Measurements from ENCODE around the gene IFNL4. TPM values are rescaled to one million over a fixed set of nuclear protein-coding genes. Genes with fewer than 3 reads are reported as not detected.

IFNL4 gene
- not detected in 5 replicates for total RNA-seq (2022; extraction: Qiagen RNA extraction; ENCODE audit: low read depth)

GRCh38 chr19:39248806-39249205 lies at the start of gene IFNL4:
Gene IFNL4 (minus strand): TSS chr19:39248856.

GRCh38 chr19:39296055-39296645 lies 47.5 kb upstream of the IFNL4 start, which contains the start of gene IFNL1:
Gene IFNL1 (plus strand): TSS chr19:39296407. CDS start chr19:39296422, 15 bp downstream.

GRCh38 chr19:39268085-39268484 lies 19.4 kb upstream of the IFNL4 start, which contains the start of gene IFNL2:
Gene IFNL2 (plus strand): TSS chr19:39268396. CDS start chr19:39268569, 173 bp downstream.

GRCh38 chr19:39244410-39245100 lies 4.1 kb downstream of the IFNL4 start, which contains the start of gene IFNL3:
Gene IFNL3 (minus strand): TSS chr19:39245006. CDS start chr19:39244967, 39 bp downstream.

GRCh38 chr19:39203372-39204341 lies 45.0 kb downstream of the IFNL4 start, which contains the start of gene SYCN:
Gene SYCN (minus strand): TSS chr19:39204263. CDS start chr19:39204254, 9 bp downstream.

GRCh38 chr19:39196860-39197562 lies 51.6 kb downstream of the IFNL4 start, which contains the start of gene NCCRP1:
Gene NCCRP1 (plus strand): TSS chr19:39196964. CDS start chr19:39196983, 19 bp downstream.

Other genes with a start within 250 kb of the IFNL4 start
- 2.8 to 4.4 TPM (median 3.9 TPM) in 5 replicates for gene FBXO27, start 216.3 kb downstream of the IFNL4 start, total RNA-seq (2022; extraction: Qiagen RNA extraction; ENCODE audit: low read depth)
- gene ACP7, start 164.5 kb downstream of the IFNL4 start, total RNA-seq (2022; extraction: Qiagen RNA extraction; ENCODE audit: low read depth) = 0.06 to 0.13 TPM (median 0.08 TPM) in 4 of 5 replicates, not detected in the other
- gene PAK4, start 123.1 kb downstream of the IFNL4 start, total RNA-seq (2022; extraction: Qiagen RNA extraction; ENCODE audit: low read depth) = 91.5 to 118 TPM (median 110 TPM) in 5 replicates
- gene NCCRP1, start 51.9 kb downstream of the IFNL4 start, total RNA-seq (2022; extraction: Qiagen RNA extraction; ENCODE audit: low read depth) = 1.00 to 2.3 TPM (median 1.6 TPM) in 5 replicates
- not detected in 5 replicates for gene SYCN, start 44.6 kb downstream of the IFNL4 start, total RNA-seq (2022; extraction: Qiagen RNA extraction; ENCODE audit: low read depth)
- gene IFNL3, start 3.9 kb downstream of the IFNL4 start, total RNA-seq (2022; extraction: Qiagen RNA extraction; ENCODE audit: low read depth) = not detected in 5 replicates
- not detected in 5 replicates for gene IFNL2, start 19.5 kb upstream of the IFNL4 start, total RNA-seq (2022; extraction: Qiagen RNA extraction; ENCODE audit: low read depth)
- gene IFNL1, start 47.6 kb upstream of the IFNL4 start, total RNA-seq (2022; extraction: Qiagen RNA extraction; ENCODE audit: low read depth) = 0.27 TPM in 1 of 5 replicates, not detected in the others
- gene LRFN1, start 72.0 kb upstream of the IFNL4 start, total RNA-seq (2022; extraction: Qiagen RNA extraction; ENCODE audit: low read depth) = 8.1 to 10.8 TPM (median 10.2 TPM) in 5 replicates
- gene GMFG, start 87.2 kb upstream of the IFNL4 start, total RNA-seq (2022; extraction: Qiagen RNA extraction; ENCODE audit: low read depth) = 0.35 to 1.1 TPM (median 0.66 TPM) in 5 replicates
- 120 to 179 TPM (median 169 TPM) in 5 replicates for gene SAMD4B, start 93.6 kb upstream of the IFNL4 start, total RNA-seq (2022; extraction: Qiagen RNA extraction; ENCODE audit: low read depth)
- gene PAF1, start 142.2 kb upstream of the IFNL4 start, total RNA-seq (2022; extraction: Qiagen RNA extraction; ENCODE audit: low read depth) = 69.9 to 72.7 TPM (median 71.6 TPM) in 5 replicates
- 72.5 to 75.5 TPM (median 74.8 TPM) in 5 replicates for gene MED29, start 142.5 kb upstream of the IFNL4 start, total RNA-seq (2022; extraction: Qiagen RNA extraction; ENCODE audit: low read depth)
- 160 to 246 TPM (median 200 TPM) in 5 replicates for gene ZFP36, start 158.0 kb upstream of the IFNL4 start, total RNA-seq (2022; extraction: Qiagen RNA extraction; ENCODE audit: low read depth)
- gene PLEKHG2, start 163.8 kb upstream of the IFNL4 start, total RNA-seq (2022; extraction: Qiagen RNA extraction; ENCODE audit: low read depth) = 78.8 to 119 TPM (median 96.5 TPM) in 5 replicates
- 6,743 to 7,584 TPM (median 7,284 TPM) in 5 replicates for gene RPS16, start 187.1 kb upstream of the IFNL4 start, total RNA-seq (2022; extraction: Qiagen RNA extraction; ENCODE audit: low read depth)
- gene SUPT5H, start 196.7 kb upstream of the IFNL4 start, total RNA-seq (2022; extraction: Qiagen RNA extraction; ENCODE audit: low read depth) = 163 to 198 TPM (median 184 TPM) in 5 replicates
- gene TIMM50, start 232.0 kb upstream of the IFNL4 start, total RNA-seq (2022; extraction: Qiagen RNA extraction; ENCODE audit: low read depth) = 173 to 225 TPM (median 219 TPM) in 5 replicates